ENCODE results near the gene UBE2R2.

UBE2R2 gene

GRCh38 chr9:33946779-33947535, 130.0 kb downstream of the UBE2R2 start:
- TF ChIP-seq, protein P1, sequence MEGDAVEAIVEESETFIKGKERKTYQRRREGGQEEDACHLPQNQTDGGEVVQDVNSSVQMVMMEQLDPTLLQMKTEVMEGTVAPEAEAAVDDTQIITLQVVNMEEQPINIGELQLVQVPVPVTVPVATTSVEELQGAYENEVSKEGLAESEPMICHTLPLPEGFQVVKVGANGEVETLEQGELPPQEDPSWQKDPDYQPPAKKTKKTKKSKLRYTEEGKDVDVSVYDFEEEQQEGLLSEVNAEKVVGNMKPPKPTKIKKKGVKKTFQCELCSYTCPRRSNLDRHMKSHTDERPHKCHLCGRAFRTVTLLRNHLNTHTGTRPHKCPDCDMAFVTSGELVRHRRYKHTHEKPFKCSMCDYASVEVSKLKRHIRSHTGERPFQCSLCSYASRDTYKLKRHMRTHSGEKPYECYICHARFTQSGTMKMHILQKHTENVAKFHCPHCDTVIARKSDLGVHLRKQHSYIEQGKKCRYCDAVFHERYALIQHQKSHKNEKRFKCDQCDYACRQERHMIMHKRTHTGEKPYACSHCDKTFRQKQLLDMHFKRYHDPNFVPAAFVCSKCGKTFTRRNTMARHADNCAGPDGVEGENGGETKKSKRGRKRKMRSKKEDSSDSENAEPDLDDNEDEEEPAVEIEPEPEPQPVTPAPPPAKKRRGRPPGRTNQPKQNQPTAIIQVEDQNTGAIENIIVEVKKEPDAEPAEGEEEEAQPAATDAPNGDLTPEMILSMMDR (IDR thresholded peaks at IDR 0.05) = no peak

GRCh38 chr9:33950371-33950770, 133.4 kb downstream of the UBE2R2 start:
- TF ChIP-seq, protein P1 (IDR thresholded peaks at IDR 0.05) = no peak

- TF ChIP-seq, protein P1 (IDR thresholded peaks at IDR 0.05) = no peak
Observed at GRCh38 chr9:33952066-33952465, 135.1 kb downstream of the UBE2R2 start.

GRCh38 chr9:33956544-33956943, 139.6 kb downstream of the UBE2R2 start:
- TF ChIP-seq, protein P1 (IDR thresholded peaks at IDR 0.05) = no peak

DNA sequence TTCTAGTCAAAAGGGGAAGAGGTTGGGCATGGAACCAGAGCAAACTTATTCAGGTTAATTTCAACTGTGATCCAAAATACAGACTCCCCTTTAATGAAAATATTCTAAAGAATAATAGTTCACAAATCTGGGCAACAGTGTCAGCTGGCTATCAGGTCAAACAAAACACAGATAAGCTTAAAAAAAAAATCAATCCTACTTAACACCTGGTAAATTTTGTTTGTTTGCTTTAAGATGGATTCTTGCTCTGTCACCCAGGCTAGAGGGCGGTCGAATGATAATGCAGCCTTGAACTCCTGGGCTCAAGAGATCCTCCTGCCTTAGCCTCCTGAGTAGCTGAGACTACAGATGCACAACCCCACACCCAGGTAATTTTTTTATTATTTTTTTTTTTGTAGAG, 142.8 kb downstream of the UBE2R2 start:
- TF ChIP-seq, protein P1 (IDR thresholded peaks at IDR 0.05) = no peak

DNA sequence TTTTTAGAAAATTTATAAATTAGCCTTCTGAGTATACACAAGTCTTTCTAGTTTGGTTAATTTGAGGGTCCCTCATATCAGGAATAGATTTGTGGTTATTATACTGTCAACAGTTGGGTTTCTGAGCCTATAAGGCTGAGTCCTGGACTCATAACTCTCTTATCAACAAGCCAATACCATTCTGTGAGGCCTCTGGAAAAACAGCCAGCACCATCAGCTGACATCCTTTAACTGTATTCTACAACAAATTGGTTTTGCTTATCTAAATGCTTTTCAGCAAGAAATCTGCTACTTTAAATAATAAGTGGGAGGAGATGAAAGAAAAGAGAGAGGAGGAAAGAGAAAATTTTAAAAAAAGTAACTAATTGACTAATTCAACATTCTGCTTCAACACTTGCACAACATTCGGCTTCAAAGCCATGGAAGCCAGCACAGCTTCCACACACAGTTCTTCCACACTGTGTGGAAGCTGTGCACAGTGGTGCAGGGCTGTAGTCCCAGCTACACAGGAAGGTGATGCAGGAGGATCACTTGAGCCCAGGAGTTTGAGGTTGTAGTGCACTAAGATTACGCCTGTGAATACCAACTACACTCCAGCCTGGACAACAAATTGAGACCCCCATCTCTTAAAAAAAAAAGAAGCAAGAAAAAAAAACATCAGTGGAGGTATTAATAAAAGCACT, 147.3 kb downstream of the UBE2R2 start:
- TF ChIP-seq, protein P1 (IDR thresholded peaks at IDR 0.05) = no peak
